ENCODE measurements around the gene AARSD1. TPM values are rescaled to one million over a fixed set of nuclear protein-coding genes. Genes with fewer than 3 reads are reported as not detected.
A peak's percentile ranks its signal among the peaks of the same experiment; 100 is the strongest.
"Not testable (repeated sequence)": the region's sequence is repeated elsewhere in the genome, so short reads cannot be mapped to it uniquely, and the experiment has no call there.

The AARSD1 gene
- total RNA-seq, 1 donor from 2014 or later = 3.8 TPM

- peak within 1 kb of the TSS; percentile 57 to 63 for H3K27ac ChIP-seq
- peak in 1 of 2 donors; percentile 83 for DNase-seq (ENCODE audit: low spot score in 2 of 2)
These were observed 15.4 kb upstream of the AARSD1 start, which contains the start of gene PTGES3L for GRCh38 chr17:42979511-42980273. Gene PTGES3L (minus strand): TSS chr17:42980080. CDS start chr17:42980053, 27 bp downstream.

GRCh38 chr17:42975701-42976100 lies 11.4 kb upstream of the AARSD1 start:
- H3K4me1 ChIP-seq; H3K27me3 ChIP-seq; H3K36me3 ChIP-seq; H3K9me3 ChIP-seq; DNase-seq (ENCODE audit: low spot score in 2 of 2); H3K27ac ChIP-seq; H3K4me3 ChIP-seq; intact Hi-C loops (cut with DNase I): not testable (repeated sequence)

More at GRCh38 chr17:42979511-42980273, 15.4 kb upstream of the AARSD1 start, which contains the start of gene PTGES3L:
- Histone ChIP-seq H3K9me3 (no peaks in the 10 kb centered on the region), H3K4me3 (peak within 1 kb of the TSS; percentile 96 to 98), H3K36me3 (no peaks in the 10 kb centered on the region), H3K27me3 (no peaks in the 10 kb centered on the region), H3K4me1 (peaks cover 0 to 9% of the 10 kb centered on the region in 2 donors)
- intact Hi-C loops (cut with DNase I) = loop anchor here (1.0 kb wide), 1 partner anchor 19 kb away; the partner anchor contains the start of gene RPL27
- no peak for TF ChIP-seq CTCF (IDR thresholded peaks at IDR 0.05)

GRCh38 chr17:42975265-42975664 lies 11.0 kb upstream of the AARSD1 start:
- Histone ChIP-seq H3K4me1 (peaks cover 0 to 4% of the 10 kb centered on the region in 2 donors), H3K36me3 (no peaks in the 10 kb centered on the region), H3K27me3 (no peaks in the 10 kb centered on the region), H3K27ac (no peak overlapping the region), H3K9me3 (no peaks in the 10 kb centered on the region), H3K4me3 (no peak overlapping the region)
- TF ChIP-seq CTCF (IDR thresholded peaks at IDR 0.05) = no peak
- intact Hi-C loops (cut with DNase I) = no loop called here
- no peak for DNase-seq (ENCODE audit: low spot score in 2 of 2)

GRCh38 chr17:42973323-42973722 lies 9.1 kb upstream of the AARSD1 start:
- intact Hi-C loops (cut with DNase I); H3K27ac ChIP-seq; H3K4me1 ChIP-seq; H3K27me3 ChIP-seq; H3K36me3 ChIP-seq; H3K9me3 ChIP-seq; H3K4me3 ChIP-seq; DNase-seq (ENCODE audit: low spot score in 2 of 2): not testable (repeated sequence)

- H3K36me3 ChIP-seq = no peaks in the 10 kb centered on the region
- no peak for TF ChIP-seq CTCF (IDR thresholded peaks at IDR 0.05)
- no peak overlapping the region for H3K4me3 ChIP-seq
- H3K9me3 ChIP-seq = no peaks in the 10 kb centered on the region
- intact Hi-C loops (cut with DNase I) = no loop called here
- H3K27me3 ChIP-seq = no peaks in the 10 kb centered on the region
- no peak for DNase-seq (ENCODE audit: low spot score in 2 of 2)
- no peaks in the 10 kb centered on the region for H3K4me1 ChIP-seq
- H3K27ac ChIP-seq = no peak overlapping the region
These were observed 7.3 kb upstream of the AARSD1 start for GRCh38 chr17:42971589-42971988.

GRCh38 chr17:42969001-42969581 lies 4.8 kb upstream of the AARSD1 start:
- H3K4me1 ChIP-seq = peaks cover 0 to 4% of the 10 kb centered on the region in 2 donors
- intact Hi-C loops (cut with DNase I) = no loop called here
- no peak for TF ChIP-seq CTCF (IDR thresholded peaks at IDR 0.05)
- no peaks in the 10 kb centered on the region for H3K27me3 ChIP-seq
- H3K27ac ChIP-seq = no peak overlapping the region
- no peaks in the 10 kb centered on the region for H3K36me3 ChIP-seq
- DNase-seq (ENCODE audit: low spot score in 2 of 2) = no peak
- H3K4me3 ChIP-seq = no peak overlapping the region
- H3K9me3 ChIP-seq = no peaks in the 10 kb centered on the region

All from ascending aorta (tissue), 2 donors.